CD4-positive, alpha-beta T cell treated with Interleukin-17A for 1 hour (primary cell): ENCODE data around the gene FERMT1.
A peak's percentile ranks its signal among the peaks of the same experiment; 100 is the strongest.

ENCODE experiments used
- DNase-seq: peaks from one replicate; pipeline ENCODE4 v3.0.0-alpha.2; 2020

The FERMT1 gene

GRCh38 chr20:6122873-6123648 lies at the start of gene FERMT1:
Gene FERMT1 (minus strand): TSS chr20:6123030. CDS start chr20:6119554, 3,476 bp downstream.
- no peak for DNase-seq

- DNase-seq = no peak
These were observed 46.4 kb upstream of the FERMT1 start for GRCh38 chr20:6169251-6169650.

GRCh38 chr20:6168204-6168603 lies 45.4 kb upstream of the FERMT1 start:
- no peak for DNase-seq

DNA sequence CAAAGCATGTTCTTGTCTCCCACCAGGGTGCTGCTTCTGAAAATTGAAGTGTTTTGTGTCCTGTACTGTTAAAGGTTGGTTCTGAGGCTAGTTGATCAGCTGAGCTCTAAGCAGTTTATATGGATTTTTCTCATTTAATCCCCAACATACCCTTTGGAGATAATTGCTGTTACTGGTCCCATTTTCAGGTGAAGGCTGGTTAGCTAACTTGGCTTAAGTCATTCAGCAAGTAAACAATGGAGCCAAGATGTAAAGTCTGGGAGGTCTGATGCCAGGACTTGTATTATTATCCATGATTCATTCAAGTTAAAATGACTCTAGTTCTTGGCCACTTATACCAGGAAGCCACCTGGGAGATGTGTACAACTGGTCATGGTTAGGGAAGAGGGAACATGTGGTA lies 42.5 kb upstream of the FERMT1 start:
- DNase-seq = no peak

GRCh38 chr20:6164421-6165341 lies 41.9 kb upstream of the FERMT1 start:
- DNase-seq = no peak

- DNase-seq = no peak
These were observed 37.9 kb upstream of the FERMT1 start for GRCh38 chr20:6160736-6161135.

DNA sequence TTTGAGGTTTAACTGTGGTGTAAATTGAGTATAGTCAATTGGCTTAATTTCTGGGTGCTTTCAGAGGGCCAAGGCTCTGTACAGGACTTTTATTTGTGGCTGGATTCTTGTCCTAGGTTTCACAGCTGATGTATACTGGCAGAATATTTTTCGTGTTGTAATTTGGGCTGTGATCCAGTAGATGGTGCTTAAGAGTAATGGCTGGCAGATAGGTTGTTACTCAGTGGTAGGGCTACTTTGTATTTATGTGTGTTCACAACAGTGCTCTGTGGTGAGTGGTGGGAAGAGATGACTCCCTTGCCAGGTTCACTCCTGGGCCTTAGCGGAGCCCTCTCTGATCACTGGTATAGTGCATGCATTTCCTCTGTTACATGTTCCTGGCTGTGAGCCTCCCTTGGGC lies 34.5 kb upstream of the FERMT1 start:
- no peak for DNase-seq

DNA sequence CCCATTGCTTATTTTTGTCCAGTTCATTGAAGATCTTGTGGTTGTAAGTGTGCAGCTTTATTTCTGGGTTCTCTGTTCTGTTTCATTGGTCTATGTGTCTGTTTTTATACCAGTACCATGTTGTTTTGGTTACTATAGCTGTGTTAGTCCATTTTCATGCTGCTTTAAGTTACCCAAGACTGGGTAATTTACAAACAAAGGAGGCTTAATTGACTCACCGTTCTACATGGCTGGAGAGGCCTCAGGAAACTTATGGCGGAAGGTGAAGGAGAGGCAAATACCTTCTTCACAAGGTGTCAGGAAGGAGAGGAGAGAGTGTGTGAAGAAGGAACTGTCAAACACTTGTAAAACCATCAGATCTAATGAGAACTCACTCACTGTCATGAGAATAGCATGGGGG lies 29.9 kb upstream of the FERMT1 start:
- no peak for DNase-seq

DNA sequence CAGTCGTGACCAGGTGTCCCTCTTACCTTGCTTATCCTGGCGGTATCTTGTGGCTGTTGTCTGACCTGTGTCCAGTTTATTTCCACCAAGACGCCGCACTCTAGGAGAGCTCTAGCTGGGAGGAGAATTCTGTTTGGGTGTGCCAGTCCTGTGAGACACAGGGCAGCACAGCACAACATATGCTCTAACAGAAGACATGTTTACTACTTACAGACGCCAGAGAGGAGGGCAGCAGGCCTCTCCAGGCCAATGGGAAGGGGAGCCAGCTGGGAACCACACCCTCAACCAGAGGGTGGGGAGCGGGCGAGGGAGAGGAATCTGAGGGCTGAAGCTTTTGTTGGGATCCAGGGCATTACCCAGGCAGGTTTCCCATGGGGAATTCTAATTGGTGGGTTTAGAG lies 25.2 kb upstream of the FERMT1 start:
- DNase-seq = no peak

DNA sequence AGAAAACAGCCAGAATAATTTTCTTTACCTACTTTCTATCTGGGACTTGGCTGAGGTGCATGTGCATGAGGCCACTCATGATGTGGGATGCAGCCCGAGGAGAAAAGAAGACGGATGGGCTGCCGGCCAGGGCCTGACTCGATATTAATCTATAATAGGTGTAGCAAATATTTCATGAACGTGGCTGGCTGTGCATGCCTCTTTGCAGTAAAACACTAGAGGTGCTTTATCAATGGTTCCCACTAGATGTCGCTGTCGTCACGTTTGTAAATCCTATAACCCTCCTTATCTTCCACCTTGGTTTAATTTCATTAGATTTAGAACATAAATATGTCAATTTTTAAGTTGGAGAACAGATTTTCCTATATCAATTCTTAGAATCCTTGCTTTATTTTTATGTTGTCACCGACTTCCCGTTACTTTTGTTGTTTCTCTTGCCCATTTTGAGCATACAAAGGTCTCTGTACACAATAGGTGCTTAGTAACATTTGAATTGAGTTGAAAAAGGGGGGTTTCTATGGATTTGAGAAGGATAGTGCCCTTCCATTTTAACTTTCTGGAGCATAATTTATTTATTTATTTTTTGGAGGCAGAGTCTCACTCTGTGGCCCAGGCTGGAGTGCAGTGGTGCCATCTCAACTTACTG lies 19.6 kb upstream of the FERMT1 start:
- peak; percentile 50 for DNase-seq

DNA sequence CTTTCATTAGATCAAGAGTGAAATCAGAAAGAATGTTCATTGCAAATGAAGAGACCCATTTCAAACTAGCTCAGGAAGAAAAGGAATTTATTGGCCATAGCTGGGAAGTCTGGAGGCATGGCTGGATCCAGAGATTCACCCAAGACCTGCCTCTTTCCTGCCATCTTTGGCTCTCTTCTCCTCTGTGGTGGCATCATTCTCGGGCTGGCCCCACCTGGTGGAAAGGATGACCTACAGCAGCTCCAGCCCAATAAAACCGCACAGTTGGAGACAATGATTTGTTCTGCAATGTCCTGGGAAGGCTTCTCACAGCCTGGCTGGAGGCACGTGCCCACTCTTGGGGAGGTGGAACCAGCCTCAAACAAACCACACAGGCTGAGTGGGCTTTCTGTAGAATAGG lies 18.1 kb upstream of the FERMT1 start:
- DNase-seq = no peak

DNA sequence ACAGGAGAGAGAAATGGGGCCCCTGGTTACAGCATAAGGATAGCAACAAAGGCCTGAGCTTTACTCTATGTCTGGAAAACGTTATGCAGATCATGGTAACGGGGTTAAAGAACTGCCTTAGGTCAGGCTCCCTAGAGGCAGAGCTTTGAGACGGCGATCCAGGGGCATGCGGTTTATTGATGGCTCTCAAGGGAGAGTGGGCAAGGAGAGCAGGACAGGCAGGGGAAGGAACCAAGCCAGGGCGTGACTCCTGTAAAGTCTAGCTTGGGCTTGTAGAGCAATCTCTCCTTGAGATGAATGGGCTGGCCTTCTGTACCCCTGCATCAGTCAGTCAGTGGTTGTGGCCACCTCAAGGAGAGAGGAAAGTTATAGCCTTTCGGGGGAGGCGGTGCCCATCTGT lies 12.5 kb upstream of the FERMT1 start:
- no peak for DNase-seq

- DNase-seq = no peak
These were observed 11.8 kb upstream of the FERMT1 start for GRCh38 chr20:6134592-6134991.

DNA sequence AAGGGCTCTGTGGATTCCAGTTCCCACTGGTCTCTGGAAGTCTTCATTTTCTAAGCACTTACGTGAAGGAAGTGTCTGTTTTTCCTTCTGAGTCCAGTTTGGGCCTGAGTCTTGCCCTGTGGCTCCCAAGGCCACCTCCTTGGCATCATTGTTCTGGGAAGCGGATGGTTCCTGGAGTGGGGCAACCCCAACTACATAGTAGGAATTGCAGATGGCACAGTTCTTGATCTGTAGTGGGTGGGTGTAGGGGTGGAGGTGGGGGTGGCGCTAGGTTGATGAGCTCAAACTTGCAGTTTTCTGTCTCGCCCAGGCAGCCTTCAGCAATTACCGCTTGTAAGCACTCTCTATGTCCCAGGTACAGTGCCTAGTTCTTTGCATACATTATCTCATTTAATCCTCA lies 7.2 kb upstream of the FERMT1 start:
- DNase-seq = no peak

DNA sequence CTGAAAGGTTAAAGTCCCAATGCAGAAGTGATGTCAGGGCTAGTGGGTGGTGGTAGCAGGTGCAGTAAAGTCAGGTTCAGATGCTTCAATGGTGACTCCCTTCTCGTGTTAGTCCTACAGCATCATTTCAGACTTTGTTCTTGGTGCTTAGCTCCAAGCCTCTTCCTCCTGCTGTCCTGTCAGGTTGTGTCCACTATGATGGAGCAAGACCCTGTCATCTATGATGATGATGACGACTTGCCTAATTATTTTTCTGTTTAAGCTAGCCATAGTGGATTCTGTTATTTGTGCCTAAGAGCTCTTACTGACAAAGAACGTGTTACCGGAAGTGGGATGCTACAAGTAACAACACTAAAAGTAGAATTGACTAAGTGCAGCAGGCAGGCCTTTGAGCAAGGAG lies 5.0 kb upstream of the FERMT1 start:
- DNase-seq = no peak

- no peak for DNase-seq
These were observed 4.0 kb upstream of the FERMT1 start for GRCh38 chr20:6126846-6127245.

- no peak for DNase-seq
These were observed 802 bp upstream of the FERMT1 start for GRCh38 chr20:6123649-6124014.

DNA sequence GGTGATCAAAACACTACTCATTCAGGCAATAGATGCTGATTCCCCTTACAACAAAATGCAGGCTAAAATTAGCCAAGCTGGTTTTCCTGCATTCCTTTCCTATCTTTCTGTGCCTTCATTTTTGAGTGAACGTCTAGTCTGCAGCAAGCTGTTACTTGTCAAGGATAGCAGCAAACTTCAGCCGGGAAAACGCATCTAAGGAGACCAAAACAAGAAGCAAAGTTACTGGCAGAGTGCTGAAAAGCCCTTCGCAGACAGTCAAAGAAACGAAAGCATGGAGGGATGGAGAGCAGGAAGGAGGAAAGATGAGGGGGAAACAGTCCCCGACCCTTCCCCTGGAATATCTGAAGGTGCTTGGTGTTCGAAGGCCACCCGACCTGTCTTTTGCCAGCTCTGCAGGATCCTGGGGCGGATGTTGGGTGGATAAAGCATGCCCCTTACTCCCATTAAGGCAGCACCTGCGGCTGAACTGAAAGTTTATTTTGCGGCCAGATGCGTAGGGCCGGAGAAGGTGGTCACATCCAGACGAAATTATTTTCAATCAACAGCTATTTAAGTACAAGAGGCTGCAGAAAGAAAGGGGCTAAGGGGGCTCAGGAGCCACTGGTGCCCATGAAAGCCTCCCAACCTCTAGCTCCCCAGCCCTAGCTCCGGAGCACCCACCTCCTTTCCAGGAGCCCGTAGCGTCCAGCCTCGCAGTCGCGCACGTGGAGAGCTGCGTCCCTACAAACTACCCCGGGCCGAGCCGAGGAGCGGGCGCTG lies 538 bp downstream of the FERMT1 start:
- DNase-seq = no peak

DNA sequence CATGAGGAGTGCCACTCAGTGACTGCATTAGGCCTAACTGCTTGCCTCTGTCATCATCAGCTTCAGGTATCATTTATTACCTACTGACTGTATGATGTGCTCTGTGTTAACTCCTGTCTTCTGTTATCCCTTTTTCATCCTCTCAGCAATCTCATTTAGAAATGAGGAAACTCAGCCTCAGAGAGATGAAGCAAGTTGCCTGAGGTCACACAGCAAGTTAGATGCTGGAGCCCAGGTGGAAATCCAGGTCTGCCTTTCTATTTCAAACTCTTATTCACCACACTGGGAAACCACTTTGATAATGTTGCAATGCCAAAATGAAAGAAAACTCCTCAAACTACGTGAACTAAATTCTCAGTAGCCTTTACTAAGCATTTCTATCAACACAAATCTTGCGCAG lies 1.3 kb downstream of the FERMT1 start:
- no peak for DNase-seq

DNA sequence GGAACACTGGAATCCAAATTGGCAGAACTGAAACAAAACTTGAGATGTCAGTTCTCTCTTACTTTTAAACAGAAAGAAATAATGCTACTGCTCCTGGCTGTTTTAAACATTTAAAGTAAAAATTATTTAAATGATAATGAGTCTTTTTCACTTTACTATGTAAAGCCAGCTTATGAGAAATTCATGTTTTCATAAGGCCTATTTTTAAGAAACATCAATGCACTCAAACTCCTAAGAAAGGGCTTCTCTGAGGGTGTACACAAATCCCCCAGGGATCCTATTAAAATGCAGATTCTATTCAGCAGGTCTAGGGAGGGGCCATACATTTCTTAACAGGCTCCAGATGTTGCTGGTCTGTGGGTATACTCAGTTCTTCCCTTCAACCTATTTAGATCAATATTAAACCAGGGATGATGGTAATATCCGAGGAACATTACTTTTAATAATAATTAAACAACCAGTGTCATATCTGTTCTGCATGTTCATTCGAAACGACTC lies 2.3 kb downstream of the FERMT1 start:
- DNase-seq = no peak

DNA sequence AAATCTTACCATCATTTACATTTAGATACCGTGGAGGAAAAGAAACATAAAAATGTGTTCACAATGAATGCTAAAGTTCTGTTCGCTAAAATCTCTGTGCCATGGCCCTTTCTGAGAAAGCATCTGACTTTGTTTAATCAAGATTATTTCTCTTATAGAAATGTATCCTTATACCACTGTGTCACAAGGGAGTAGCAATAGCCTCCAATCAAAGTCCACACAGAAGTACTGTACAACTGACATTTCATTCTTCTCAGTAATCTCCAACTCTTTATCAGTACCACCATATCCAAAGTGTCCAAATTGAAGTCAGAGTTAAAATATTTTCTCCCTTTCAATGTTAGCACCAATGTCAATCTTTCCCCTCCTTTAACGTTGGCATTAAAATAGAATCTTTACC lies 6.1 kb downstream of the FERMT1 start:
- no peak for DNase-seq

GRCh38 chr20:6115221-6115895 lies 7.5 kb downstream of the FERMT1 start:
- DNase-seq = no peak
